ENCODE results near the gene PSMA1. TPM values are rescaled to one million over a fixed set of nuclear protein-coding genes. Genes with fewer than 3 reads are reported as not detected.

Gene PSMA1
- total and polyA plus RNA-seq, 2 of the 13 experiments (the other 11 are each of a cell fraction or from before 2014, with no cell fraction given), result 188 to 229 TPM

DNA sequence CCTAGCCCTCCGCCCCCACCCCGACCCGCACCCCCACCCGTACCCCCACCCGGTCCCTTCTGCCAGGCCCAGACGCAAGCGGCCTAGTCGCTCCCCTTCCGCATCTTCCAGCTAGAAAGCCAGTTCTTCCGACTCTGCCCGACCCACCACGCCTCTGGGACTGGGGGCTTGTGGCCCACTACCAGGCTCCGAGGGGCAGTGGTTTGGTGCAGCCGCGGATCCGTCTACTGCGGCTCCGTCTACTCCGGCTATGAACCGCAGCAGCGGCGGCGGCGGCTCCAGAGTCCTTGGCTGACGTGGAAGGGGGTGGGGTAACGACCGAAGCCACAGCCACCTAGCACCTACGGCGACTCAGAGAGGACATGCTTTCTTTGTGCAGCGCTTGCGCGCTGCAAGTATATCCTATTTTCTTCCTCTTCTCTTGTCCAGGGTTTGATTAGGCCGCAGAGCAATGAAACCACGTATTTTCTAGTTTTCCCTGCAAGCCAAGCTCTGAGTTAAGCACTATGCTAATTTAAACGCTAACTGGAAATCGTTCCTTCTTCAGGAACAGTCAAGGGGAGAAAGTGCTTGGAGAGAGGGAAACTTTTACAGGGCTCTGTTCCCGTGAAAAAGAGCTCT is 20.5 kb downstream of the PSMA1 start, which contains the start of gene COPB1 (continued):
- TF ChIP-seq ZNF33B (CRISPR knock-in tag; IDR thresholded peaks at IDR 0.05) (no peak), ZNF333 (CRISPR knock-in tag; IDR thresholded peaks at IDR 0.05; ENCODE audit: borderline replicate concordance) (0 out of 2 replicates have a peak, but pooled peaks have one; percentile 76), BRCA1 (CRISPR knock-in tag; IDR thresholded peaks at IDR 0.05) (no peak), SRY (CRISPR knock-in tag; IDR thresholded peaks at IDR 0.05) (peak; percentile 90), ZMYM3 (CRISPR knock-in tag; IDR thresholded peaks at IDR 0.05) (peak; percentile 46; the same call in 1 of the 2 replicates), STAG1 (CRISPR knock-in tag; IDR thresholded peaks at IDR 0.05) (no peak), ZNF746 (CRISPR knock-in tag; IDR thresholded peaks at IDR 0.05) (peak; percentile 67), SAFB2 (CRISPR knock-in tag; IDR thresholded peaks at IDR 0.05; ENCODE audit: borderline replicate concordance, low read depth) (peak; percentile 66; the same call in 1 of the 2 replicates), WIZ (CRISPR knock-in tag; IDR thresholded peaks at IDR 0.05) (peak; percentile 85; the same call in 1 of the 2 replicates)
- TF ChIP-seq, protein P1, sequence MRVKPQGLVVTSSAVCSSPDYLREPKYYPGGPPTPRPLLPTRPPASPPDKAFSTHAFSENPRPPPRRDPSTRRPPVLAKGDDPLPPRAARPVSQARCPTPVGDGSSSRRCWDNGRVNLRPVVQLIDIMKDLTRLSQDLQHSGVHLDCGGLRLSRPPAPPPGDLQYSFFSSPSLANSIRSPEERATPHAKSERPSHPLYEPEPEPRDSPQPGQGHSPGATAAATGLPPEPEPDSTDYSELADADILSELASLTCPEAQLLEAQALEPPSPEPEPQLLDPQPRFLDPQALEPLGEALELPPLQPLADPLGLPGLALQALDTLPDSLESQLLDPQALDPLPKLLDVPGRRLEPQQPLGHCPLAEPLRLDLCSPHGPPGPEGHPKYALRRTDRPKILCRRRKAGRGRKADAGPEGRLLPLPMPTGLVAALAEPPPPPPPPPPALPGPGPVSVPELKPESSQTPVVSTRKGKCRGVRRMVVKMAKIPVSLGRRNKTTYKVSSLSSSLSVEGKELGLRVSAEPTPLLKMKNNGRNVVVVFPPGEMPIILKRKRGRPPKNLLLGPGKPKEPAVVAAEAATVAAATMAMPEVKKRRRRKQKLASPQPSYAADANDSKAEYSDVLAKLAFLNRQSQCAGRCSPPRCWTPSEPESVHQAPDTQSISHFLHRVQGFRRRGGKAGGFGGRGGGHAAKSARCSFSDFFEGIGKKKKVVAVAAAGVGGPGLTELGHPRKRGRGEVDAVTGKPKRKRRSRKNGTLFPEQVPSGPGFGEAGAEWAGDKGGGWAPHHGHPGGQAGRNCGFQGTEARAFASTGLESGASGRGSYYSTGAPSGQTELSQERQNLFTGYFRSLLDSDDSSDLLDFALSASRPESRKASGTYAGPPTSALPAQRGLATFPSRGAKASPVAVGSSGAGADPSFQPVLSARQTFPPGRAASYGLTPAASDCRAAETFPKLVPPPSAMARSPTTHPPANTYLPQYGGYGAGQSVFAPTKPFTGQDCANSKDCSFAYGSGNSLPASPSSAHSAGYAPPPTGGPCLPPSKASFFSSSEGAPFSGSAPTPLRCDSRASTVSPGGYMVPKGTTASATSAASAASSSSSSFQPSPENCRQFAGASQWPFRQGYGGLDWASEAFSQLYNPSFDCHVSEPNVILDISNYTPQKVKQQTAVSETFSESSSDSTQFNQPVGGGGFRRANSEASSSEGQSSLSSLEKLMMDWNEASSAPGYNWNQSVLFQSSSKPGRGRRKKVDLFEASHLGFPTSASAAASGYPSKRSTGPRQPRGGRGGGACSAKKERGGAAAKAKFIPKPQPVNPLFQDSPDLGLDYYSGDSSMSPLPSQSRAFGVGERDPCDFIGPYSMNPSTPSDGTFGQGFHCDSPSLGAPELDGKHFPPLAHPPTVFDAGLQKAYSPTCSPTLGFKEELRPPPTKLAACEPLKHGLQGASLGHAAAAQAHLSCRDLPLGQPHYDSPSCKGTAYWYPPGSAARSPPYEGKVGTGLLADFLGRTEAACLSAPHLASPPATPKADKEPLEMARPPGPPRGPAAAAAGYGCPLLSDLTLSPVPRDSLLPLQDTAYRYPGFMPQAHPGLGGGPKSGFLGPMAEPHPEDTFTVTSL (CRISPR knock-in tag; IDR thresholded peaks at IDR 0.05; ENCODE audit: borderline replicate concordance), result 0 out of 2 replicates have a peak, but pooled peaks have one; percentile 56
- TF ChIP-seq, protein P2, sequence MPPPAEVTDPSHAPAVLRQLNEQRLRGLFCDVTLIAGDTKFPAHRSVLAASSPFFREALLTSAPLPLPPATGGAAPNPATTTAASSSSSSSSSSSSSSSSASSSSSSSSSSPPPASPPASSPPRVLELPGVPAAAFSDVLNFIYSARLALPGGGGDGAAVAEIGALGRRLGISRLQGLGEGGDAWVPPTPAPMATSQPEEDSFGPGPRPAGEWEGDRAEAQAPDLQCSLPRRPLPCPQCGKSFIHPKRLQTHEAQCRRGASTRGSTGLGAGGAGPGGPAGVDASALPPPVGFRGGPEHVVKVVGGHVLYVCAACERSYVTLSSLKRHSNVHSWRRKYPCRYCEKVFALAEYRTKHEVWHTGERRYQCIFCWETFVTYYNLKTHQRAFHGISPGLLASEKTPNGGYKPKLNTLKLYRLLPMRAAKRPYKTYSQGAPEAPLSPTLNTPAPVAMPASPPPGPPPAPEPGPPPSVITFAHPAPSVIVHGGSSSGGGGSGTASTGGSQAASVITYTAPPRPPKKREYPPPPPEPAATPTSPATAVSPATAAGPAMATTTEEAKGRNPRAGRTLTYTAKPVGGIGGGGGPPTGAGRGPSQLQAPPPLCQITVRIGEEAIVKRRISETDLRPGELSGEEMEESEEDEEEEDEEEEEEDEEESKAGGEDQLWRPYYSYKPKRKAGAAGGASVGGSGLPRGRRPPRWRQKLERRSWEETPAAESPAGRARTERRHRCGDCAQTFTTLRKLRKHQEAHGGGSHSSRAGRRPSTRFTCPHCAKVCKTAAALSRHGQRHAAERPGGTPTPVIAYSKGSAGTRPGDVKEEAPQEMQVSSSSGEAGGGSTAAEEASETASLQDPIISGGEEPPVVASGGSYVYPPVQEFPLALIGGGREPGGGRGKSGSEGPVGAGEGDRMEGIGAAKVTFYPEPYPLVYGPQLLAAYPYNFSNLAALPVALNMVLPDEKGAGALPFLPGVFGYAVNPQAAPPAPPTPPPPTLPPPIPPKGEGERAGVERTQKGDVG (CRISPR knock-in tag; IDR thresholded peaks at IDR 0.05; ENCODE audit: borderline replicate concordance), result no peak
- TF ChIP-seq, protein P3, sequence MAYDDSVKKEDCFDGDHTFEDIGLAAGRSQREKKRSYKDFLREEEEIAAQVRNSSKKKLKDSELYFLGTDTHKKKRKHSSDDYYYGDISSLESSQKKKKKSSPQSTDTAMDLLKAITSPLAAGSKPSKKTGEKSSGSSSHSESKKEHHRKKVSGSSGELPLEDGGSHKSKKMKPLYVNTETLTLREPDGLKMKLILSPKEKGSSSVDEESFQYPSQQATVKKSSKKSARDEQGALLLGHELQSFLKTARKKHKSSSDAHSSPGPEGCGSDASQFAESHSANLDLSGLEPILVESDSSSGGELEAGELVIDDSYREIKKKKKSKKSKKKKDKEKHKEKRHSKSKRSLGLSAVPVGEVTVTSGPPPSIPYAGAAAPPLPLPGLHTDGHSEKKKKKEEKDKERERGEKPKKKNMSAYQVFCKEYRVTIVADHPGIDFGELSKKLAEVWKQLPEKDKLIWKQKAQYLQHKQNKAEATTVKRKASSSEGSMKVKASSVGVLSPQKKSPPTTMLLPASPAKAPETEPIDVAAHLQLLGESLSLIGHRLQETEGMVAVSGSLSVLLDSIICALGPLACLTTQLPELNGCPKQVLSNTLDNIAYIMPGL (CRISPR knock-in tag; IDR thresholded peaks at IDR 0.05; ENCODE audit: borderline replicate concordance in 1 of 2, low read depth in 1 of 2), result peak in 1 of 2 experiments; percentile 80; a peak in 3 of 4 replicates
- TF ChIP-seq, protein P4, sequence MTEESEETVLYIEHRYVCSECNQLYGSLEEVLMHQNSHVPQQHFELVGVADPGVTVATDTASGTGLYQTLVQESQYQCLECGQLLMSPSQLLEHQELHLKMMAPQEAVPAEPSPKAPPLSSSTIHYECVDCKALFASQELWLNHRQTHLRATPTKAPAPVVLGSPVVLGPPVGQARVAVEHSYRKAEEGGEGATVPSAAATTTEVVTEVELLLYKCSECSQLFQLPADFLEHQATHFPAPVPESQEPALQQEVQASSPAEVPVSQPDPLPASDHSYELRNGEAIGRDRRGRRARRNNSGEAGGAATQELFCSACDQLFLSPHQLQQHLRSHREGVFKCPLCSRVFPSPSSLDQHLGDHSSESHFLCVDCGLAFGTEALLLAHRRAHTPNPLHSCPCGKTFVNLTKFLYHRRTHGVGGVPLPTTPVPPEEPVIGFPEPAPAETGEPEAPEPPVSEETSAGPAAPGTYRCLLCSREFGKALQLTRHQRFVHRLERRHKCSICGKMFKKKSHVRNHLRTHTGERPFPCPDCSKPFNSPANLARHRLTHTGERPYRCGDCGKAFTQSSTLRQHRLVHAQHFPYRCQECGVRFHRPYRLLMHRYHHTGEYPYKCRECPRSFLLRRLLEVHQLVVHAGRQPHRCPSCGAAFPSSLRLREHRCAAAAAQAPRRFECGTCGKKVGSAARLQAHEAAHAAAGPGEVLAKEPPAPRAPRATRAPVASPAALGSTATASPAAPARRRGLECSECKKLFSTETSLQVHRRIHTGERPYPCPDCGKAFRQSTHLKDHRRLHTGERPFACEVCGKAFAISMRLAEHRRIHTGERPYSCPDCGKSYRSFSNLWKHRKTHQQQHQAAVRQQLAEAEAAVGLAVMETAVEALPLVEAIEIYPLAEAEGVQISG (CRISPR knock-in tag; IDR thresholded peaks at IDR 0.05), result peak; percentile 86
